Activated gamma-delta T cell (primary cell): Measurements from ENCODE around the gene ZNF445.
"Not testable (repeated sequence)": the region's sequence is repeated elsewhere in the genome, so short reads cannot be mapped to it uniquely, and the experiment has no call there.

Experiments
- DNase-seq: peaks from one replicate; lab custom pipeline; 2025; lab: John Stamatoyannopoulos, UW
- total RNA-seq, 2 donors: gene quantifications; one replicate each; lab custom pipeline; 2026; lab: John Stamatoyannopoulos, UW

The ZNF445 gene
- 68.8 to 68.9 reads per million in 2 donors for total RNA-seq

GRCh38 chr3:44477312-44478030 is at the start of gene ZNF445:
TSS of gene ZNF445 (minus strand) at chr3:44477670. CDS start at chr3:44455549, 22,121 bp downstream.
- peak; percentile 65 for DNase-seq

DNA sequence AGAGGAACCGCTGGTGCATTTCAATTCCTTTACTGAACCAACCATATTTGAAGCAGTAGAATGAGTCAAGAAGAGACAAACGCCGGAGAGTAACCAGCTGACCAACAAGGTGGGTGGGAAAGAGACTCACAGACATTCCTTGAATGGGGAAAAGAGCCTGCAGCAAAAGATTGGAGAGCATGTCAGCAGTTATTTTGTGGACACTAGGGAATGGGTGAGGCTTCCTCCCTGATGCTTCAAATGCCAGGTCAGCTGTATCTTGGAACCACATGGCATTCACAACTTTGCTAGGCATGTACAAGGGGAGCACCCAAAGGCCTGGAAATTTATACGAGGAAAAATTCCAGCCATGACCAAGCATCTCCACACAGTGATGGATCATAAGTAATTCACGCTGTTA is 47.6 kb upstream of the ZNF445 start:
- DNase-seq, result no peak

GRCh38 chr3:44522494-44522933 is 45.0 kb upstream of the ZNF445 start:
- DNase-seq, result no peak

DNA sequence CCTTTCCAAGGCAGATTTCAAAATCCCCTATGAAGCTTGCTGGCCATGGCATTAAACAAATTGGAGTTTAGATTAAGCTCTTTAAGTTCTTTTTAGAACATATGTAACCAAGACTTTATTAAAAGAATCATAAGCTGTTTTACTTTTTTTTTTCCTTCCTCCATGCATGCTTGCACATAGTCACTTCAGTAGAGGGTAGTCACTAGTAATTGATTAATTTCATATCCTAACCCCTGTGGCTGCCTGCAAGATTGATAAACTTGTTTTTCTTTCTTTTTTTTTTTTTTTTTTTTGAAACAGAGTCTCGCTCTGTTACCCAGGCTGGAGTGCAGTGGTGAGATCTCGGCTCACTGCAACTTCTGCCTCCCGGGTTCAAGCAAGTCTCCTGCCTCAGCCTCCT is 44.3 kb upstream of the ZNF445 start:
- DNase-seq, result no peak

DNA sequence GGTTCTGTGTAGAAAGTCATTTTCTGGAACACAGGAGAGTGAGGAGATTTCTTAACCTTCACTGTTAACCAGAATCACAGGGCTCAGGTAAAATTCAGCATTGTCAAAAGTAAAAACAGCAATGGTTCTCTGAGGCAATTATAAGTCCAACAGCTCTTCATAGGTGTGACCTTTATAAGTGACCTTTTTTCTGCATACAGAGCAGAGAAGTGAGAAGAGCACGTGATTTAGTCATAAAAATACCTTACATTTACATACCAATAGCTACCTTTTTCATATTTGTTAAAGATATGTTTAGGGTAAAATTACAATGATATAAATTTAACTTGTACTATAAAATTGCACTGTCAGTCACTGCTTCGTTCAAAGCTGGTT is 41.3 kb upstream of the ZNF445 start:
- no peak for DNase-seq

GRCh38 chr3:44516230-44516629 is 38.8 kb upstream of the ZNF445 start:
- no peak for DNase-seq

DNA sequence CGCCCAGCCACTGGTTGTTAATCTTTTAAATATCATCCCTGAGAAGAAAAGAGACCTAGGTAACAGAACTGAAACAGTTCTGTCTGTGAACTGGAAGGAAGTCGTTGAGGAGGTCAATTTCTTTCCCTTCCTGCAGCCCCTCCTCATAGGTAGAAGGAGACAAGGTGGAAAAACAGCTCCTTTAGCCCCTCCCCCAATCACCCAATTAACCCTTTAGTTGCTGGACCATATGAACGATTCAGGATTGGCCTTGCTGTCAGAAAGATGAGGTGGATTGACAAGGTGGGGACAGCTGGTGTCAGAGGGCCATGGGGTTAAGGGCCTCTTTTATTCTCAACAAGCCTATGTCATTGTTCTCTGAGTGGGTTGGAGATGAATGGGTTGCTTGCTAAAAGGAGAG is 36.0 kb upstream of the ZNF445 start:
- DNase-seq, result no peak

GRCh38 chr3:44511238-44511566 is 33.7 kb upstream of the ZNF445 start:
- no peak for DNase-seq

DNA sequence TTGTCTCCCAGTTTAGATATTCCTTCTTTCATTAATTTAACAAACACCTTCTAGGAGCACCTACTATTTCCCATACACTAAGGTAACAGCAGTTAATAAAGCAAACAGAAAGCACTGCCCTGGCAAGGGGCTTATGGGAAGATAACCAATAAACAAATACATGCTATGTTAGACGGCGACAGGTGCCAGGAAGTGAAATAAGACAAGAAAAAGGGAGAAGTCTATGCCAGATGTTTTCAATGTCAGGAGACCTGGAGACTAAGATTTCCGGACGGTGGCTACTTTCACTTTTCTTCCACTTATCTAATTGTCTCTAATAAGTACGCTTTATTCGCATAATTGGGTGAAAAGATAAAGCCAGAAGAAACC is 32.5 kb upstream of the ZNF445 start:
- no peak for DNase-seq

DNA sequence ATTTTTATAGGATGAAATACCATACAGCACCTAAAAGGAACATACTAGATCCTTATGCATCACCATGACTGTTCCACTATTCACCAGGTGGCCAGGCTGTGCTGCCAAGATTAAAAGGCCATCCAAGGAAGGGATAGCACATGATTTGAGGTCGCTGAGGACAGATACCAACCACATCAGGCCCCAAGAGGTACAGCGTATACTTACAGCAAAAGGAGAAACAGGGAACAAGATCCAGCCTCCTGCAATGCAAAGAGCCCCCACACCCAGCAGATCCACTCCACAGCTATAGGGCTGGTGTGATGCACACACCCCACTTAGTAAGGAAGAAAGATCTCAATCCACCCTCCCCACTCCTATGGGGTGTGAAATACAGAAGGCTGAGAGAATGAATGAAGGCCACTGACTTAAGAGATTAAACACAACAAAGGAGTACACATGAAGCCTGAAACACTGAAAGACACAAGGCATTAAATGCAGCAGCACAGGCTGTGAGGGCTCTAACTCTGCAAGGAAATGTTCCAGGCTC is 32.0 kb upstream of the ZNF445 start:
- DNase-seq, result no peak

DNA sequence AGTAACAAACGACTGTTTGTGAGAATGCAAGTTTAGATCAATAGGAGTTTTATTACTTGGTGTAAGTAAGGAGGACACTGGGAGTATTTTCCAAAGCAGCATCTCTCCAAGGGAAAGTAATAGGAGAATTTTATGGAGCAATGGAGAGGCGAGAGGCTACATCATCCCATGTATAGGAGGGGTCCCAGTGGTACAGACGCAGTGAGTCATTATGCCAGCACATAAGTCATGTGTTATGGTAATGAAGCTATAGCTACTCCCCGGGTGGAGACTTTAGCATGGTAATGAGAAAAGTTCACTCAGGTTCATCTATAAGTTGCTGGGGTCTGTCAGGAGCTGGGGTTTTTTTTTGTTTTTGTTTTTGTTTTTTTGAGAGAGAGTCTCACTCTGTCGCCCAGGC is 29.5 kb upstream of the ZNF445 start:
- DNase-seq, result no peak

DNA sequence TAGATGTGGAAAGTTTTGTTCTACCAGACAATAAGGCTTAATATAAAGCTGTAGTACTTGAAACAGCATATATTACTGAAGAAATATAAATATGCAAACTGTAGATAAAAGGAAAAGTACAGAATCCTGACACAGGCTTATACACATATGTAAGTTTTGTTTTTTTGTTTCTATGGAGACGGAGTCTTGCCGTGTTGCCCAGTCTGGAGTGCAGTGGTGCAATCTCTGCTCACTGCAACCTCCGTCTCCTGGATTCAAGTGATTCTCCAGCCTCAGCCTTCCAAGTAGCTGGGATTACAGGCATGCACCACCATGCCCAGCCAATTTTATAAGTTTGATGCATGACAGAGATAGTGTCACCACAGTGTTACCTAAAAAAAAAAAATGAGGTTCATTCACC is 29.1 kb upstream of the ZNF445 start:
- no peak for DNase-seq

GRCh38 chr3:44504566-44504965 is 27.1 kb upstream of the ZNF445 start:
- DNase-seq, result no peak

GRCh38 chr3:44503178-44503577 is 25.7 kb upstream of the ZNF445 start:
- not testable (repeated sequence) for DNase-seq

- DNase-seq, result no peak
Measured at GRCh38 chr3:44501971-44502370, 24.5 kb upstream of the ZNF445 start.

- DNase-seq, result not testable (repeated sequence)
Measured at GRCh38 chr3:44499899-44500168, 22.4 kb upstream of the ZNF445 start.

- DNase-seq, result no peak
Measured at GRCh38 chr3:44499149-44499898, 21.9 kb upstream of the ZNF445 start.

GRCh38 chr3:44495636-44496415 is 18.4 kb upstream of the ZNF445 start:
- DNase-seq, result no peak

- no peak for DNase-seq
Measured at GRCh38 chr3:44492496-44492895, 15.0 kb upstream of the ZNF445 start.

- DNase-seq, result no peak
Measured at GRCh38 chr3:44482721-44483120, 5.3 kb upstream of the ZNF445 start.

- DNase-seq, result no peak
Measured at GRCh38 chr3:44478606-44479094, 1.2 kb upstream of the ZNF445 start.

DNA sequence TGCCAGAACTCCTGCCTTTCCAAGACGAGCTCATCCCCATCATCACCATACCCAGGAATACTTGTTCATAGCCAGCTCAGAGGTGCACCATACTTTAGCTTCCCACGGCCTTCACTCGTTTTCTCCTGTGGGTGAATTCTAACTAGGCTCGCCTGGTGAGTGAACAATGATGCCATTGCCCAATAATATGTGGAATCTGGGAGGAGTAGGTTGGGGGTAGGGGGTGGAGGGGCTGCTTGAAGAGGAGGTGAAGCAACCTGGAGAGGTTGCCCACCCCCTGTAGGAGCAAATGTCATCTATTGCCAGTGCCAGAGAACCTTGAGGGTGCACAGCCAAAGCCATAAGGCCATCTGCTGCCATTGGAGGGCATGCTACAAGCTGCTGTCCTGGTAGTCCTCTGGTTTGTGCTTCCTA is 592 bp upstream of the ZNF445 start:
- no peak for DNase-seq

- no peak for DNase-seq
Measured at GRCh38 chr3:44476963-44477311, 533 bp downstream of the ZNF445 start.
